Measurements from ENCODE around the gene NRCAM.
"Not testable (repeated sequence)": the region's sequence is repeated elsewhere in the genome, so short reads cannot be mapped to it uniquely, and the experiment has no call there.

NRCAM gene

GRCh38 chr7:108282427-108282996 lies 173.7 kb downstream of the NRCAM start:
- no peak for DNase-seq (ENCODE audit: low read depth in 2 of 2)

- DNase-seq (ENCODE audit: low read depth in 2 of 2): no peak
Observed at GRCh38 chr7:108280136-108280535, 176.1 kb downstream of the NRCAM start.

- no peak for DNase-seq (ENCODE audit: low read depth in 2 of 2)
Observed at GRCh38 chr7:108278776-108279175, 177.5 kb downstream of the NRCAM start.

GRCh38 chr7:108278281-108278680 lies 178.0 kb downstream of the NRCAM start:
- no peak for DNase-seq (ENCODE audit: low read depth in 2 of 2)

- not testable (repeated sequence) for DNase-seq (ENCODE audit: low read depth in 2 of 2)
Observed at GRCh38 chr7:108274447-108274846, 181.8 kb downstream of the NRCAM start.

GRCh38 chr7:108272891-108273290 lies 183.3 kb downstream of the NRCAM start:
- DNase-seq (ENCODE audit: low read depth in 2 of 2): not testable (repeated sequence)

- no peak for DNase-seq (ENCODE audit: low read depth in 2 of 2)
Observed at GRCh38 chr7:108270385-108271015, 185.7 kb downstream of the NRCAM start.

- no peak for DNase-seq (ENCODE audit: low read depth in 2 of 2)
Observed at GRCh38 chr7:108268200-108268820, 187.9 kb downstream of the NRCAM start.

GRCh38 chr7:108267615-108268014 lies 188.6 kb downstream of the NRCAM start:
- DNase-seq (ENCODE audit: low read depth in 2 of 2): no peak

GRCh38 chr7:108266491-108266890 lies 189.7 kb downstream of the NRCAM start:
- no peak for DNase-seq (ENCODE audit: low read depth in 2 of 2)

- DNase-seq (ENCODE audit: low read depth in 2 of 2): no peak
Observed at GRCh38 chr7:108266035-108266434, 190.2 kb downstream of the NRCAM start.

- DNase-seq (ENCODE audit: low read depth in 2 of 2): no peak
Observed at GRCh38 chr7:108265007-108265406, 191.2 kb downstream of the NRCAM start.

GRCh38 chr7:108263425-108263824 lies 192.8 kb downstream of the NRCAM start:
- no peak for DNase-seq (ENCODE audit: low read depth in 2 of 2)

GRCh38 chr7:108261560-108262255 lies 194.5 kb downstream of the NRCAM start:
- DNase-seq (ENCODE audit: low read depth in 2 of 2): no peak

- not testable (repeated sequence) for DNase-seq (ENCODE audit: low read depth in 2 of 2)
Observed at GRCh38 chr7:108259447-108259846, 196.8 kb downstream of the NRCAM start.

GRCh38 chr7:108257954-108258353 lies 198.3 kb downstream of the NRCAM start:
- DNase-seq (ENCODE audit: low read depth in 2 of 2): no peak

GRCh38 chr7:108254259-108254658 lies 202.0 kb downstream of the NRCAM start:
- no peak for DNase-seq (ENCODE audit: low read depth in 2 of 2)

GRCh38 chr7:108253275-108254044 lies 202.8 kb downstream of the NRCAM start:
- no peak for DNase-seq (ENCODE audit: low read depth in 2 of 2)

- no peak for DNase-seq (ENCODE audit: low read depth in 2 of 2)
Observed at GRCh38 chr7:108252177-108252576, 204.1 kb downstream of the NRCAM start.

- DNase-seq (ENCODE audit: low read depth in 2 of 2): no peak
Observed at GRCh38 chr7:108251700-108252099, 204.5 kb downstream of the NRCAM start.

- no peak for DNase-seq (ENCODE audit: low read depth in 2 of 2)
Observed at GRCh38 chr7:108249453-108249852, 206.8 kb downstream of the NRCAM start.

- DNase-seq (ENCODE audit: low read depth in 2 of 2): no peak
Observed at GRCh38 chr7:108248821-108249220, 207.4 kb downstream of the NRCAM start.
